Neural cell (in vitro differentiated cells): ENCODE results near the gene LRBA. TPM values are rescaled to one million over a fixed set of nuclear protein-coding genes. Genes with fewer than 3 reads are reported as not detected.

ENCODE experiments used
- H2AFZ ChIP-seq: fragments of 200-600, 300-800 bp; sonication (generic), shearing (Covaris generic); 2 replicates; pipeline ENCODE4 v1.6.0; 2014; ENCODE audit warnings: low read depth, mild to moderate bottlenecking, antibody characterized with exemption, low read length, moderate library complexity
- H3F3A ChIP-seq: fragments of 200-600 bp; shearing (Covaris generic); 2 replicates; pipeline ENCODE4 v1.6.1; 2016; ENCODE audit warnings: mild to moderate bottlenecking, moderate library complexity, mixed read lengths, antibody characterized with exemption, low read length; ENCODE audit not compliant: insufficient read depth, poor library complexity, severe bottlenecking
- H3K27ac ChIP-seq: fragments of 200-600, 300-800 bp; sonication (generic), shearing (Covaris generic); 2 replicates; pipeline ENCODE4 v1.5.1; 2014; ENCODE audit warnings: mild to moderate bottlenecking, low read length, moderate library complexity
- H3K27me3 ChIP-seq: fragments of 300-800, 200-600 bp; sonication (generic), shearing (Covaris generic); 2 replicates; pipeline ENCODE4 v1.6.0; 2014; ENCODE audit warnings: mild to moderate bottlenecking, low read depth, low read length, moderate library complexity; ENCODE audit not compliant: insufficient read depth
- H3K36me3 ChIP-seq: fragments of 300-800, 200-600 bp; sonication (generic), shearing (Covaris generic); 2 replicates; pipeline ENCODE4 v1.5.1; 2014; ENCODE audit warnings: mild to moderate bottlenecking, antibody characterized with exemption, low read length, moderate library complexity; ENCODE audit not compliant: insufficient read depth
- H3K4me2 ChIP-seq: fragments of 300-800, 200-600 bp; sonication (generic), shearing (Covaris generic); 2 replicates; pipeline ENCODE4 v1.6.0; 2014; ENCODE audit warnings: mild to moderate bottlenecking, low read length
- H3K4me3 ChIP-seq: fragments of 300-800, 200-600 bp; sonication (generic), shearing (Covaris generic); 2 replicates; pipeline ENCODE4 v1.5.1; 2014; ENCODE audit warnings: mild to moderate bottlenecking, low read length, moderate library complexity
- H3K79me2 ChIP-seq: fragments of 200-600 bp; shearing (Covaris generic); replicated peaks from 2 replicates; pipeline ENCODE4 v1.6.0; 2014; ENCODE audit warnings: mild to moderate bottlenecking, low read length, moderate library complexity; ENCODE audit not compliant: insufficient read depth
- H3K9ac ChIP-seq: fragments of 300-800, 200-600 bp; sonication (generic), shearing (Covaris generic); 2 replicates; pipeline ENCODE4 v1.6.1; 2016; ENCODE audit warnings: mild to moderate bottlenecking, low read length, mixed read lengths
- H3K9me2 ChIP-seq: fragments of 200-600 bp; shearing (Covaris generic); 2 replicates; pipeline ENCODE4 v1.6.1; 2016; ENCODE audit warnings: mild to moderate bottlenecking, low read length, mixed read lengths; ENCODE audit not compliant: insufficient read depth
- H3K9me3 ChIP-seq: fragments of 200-600, 300-800 bp; sonication (generic), shearing (Covaris generic); 2 replicates; pipeline ENCODE4 v1.6.1; 2016; ENCODE audit warnings: mild to moderate bottlenecking, mixed run types, low read length, moderate library complexity, mixed read lengths
- H4K20me1 ChIP-seq: fragments of 200-600 bp; shearing (Covaris generic); 2 replicates; pipeline ENCODE4 v1.6.1; 2016; ENCODE audit warnings: mild to moderate bottlenecking, mixed run types; ENCODE audit not compliant: insufficient read depth
- EP300 ChIP-seq: fragments of 450-650 bp; conservative IDR thresholded peaks from 2 replicates; pipeline ENCODE4 v1.6.1; 2014; ENCODE audit warnings: antibody characterized with exemption, mild to moderate bottlenecking, moderate library complexity; ENCODE audit not compliant: poor library complexity, severe bottlenecking
- EZH2 ChIP-seq: fragments of 200-600, 300-800 bp; shearing (Covaris generic), sonication (generic); IDR thresholded peaks from 2 replicates; pipeline ENCODE4 v1.6.1; 2014; ENCODE audit warnings: antibody characterized with exemption, low read length, borderline replicate concordance, mild to moderate bottlenecking; ENCODE audit not compliant: insufficient read depth, poor library complexity, severe bottlenecking
- MXI1 ChIP-seq: fragments of 450-650 bp; conservative IDR thresholded peaks from 2 replicates; pipeline ENCODE4 v1.6.1; 2014; ENCODE audit warnings: antibody characterized with exemption, mild to moderate bottlenecking; ENCODE audit not compliant: poor library complexity, severe bottlenecking
- POLR2AphosphoS5 ChIP-seq: IDR thresholded peaks from 2 replicates; pipeline ENCODE4 v1.6.1; 2012
- RAD21 ChIP-seq: fragments of 450-650 bp; conservative IDR thresholded peaks from 2 replicates; pipeline ENCODE4 v1.6.1; 2014; ENCODE audit warnings: antibody characterized with exemption, mild to moderate bottlenecking, moderate library complexity
- SMC3 ChIP-seq: fragments of 450-650 bp; conservative IDR thresholded peaks from 2 replicates; pipeline ENCODE4 v1.6.1; 2014; ENCODE audit warnings: antibody characterized with exemption, mild to moderate bottlenecking, moderate library complexity; ENCODE audit not compliant: poor library complexity
- TAF1 ChIP-seq: IDR thresholded peaks from 2 replicates; pipeline ENCODE4 v1.6.1; 2012; ENCODE audit warnings: low read depth
- polyA plus RNA-seq: library from polyadenylated mRNA; depleted of rRNA; stranded (reverse); fragments of >200 nt; gene quantifications from 2 replicates; pipeline ENCODE4 v1.2.3, GENCODE V29; 2014
- TF ChIP-seq, protein P1 (sequence below): fragments of 450-650 bp; IDR thresholded peaks from 2 replicates; pipeline ENCODE4 v1.5.1; 2014; ENCODE audit warnings: antibody characterized with exemption, mild to moderate bottlenecking, moderate library complexity; ENCODE audit not compliant: poor library complexity, severe bottlenecking
- TF ChIP-seq, protein P2 (sequence below): IDR thresholded peaks from 2 replicates; pipeline ENCODE4 v1.6.1; 2012; ENCODE audit warnings: borderline replicate concordance

LRBA gene
- polyA plus RNA-seq, 1 donor from 2014 or later: 7.1 TPM

DNA sequence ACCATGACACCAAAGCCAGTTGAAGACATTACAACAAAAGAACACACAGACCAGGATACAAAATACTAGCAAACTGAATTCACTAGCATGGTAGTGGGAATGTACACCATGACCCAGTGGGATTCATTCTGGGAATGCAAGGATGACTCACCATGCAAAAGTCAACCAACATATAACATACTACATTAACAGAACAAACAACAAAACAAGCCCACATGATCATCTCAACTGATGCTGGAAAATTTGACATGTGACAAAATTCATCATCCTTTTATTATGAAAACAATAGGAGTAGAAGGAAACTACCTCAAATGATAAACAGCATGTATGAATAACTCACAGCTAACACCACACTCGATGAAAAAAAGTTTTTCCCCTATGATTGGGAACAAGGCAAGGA lies 746.6 kb downstream of the LRBA start:
- H3K9me2 ChIP-seq: no peaks in the 10 kb centered on the region
- H2AFZ ChIP-seq: no peak overlapping the region
- H3K36me3 ChIP-seq: peaks cover 4% of the 10 kb centered on the region
- H3K4me3 ChIP-seq: no peak overlapping the region
- no peak for TF ChIP-seq POLR2AphosphoS5
- TF ChIP-seq MXI1: no peak
- TF ChIP-seq, protein P1, sequence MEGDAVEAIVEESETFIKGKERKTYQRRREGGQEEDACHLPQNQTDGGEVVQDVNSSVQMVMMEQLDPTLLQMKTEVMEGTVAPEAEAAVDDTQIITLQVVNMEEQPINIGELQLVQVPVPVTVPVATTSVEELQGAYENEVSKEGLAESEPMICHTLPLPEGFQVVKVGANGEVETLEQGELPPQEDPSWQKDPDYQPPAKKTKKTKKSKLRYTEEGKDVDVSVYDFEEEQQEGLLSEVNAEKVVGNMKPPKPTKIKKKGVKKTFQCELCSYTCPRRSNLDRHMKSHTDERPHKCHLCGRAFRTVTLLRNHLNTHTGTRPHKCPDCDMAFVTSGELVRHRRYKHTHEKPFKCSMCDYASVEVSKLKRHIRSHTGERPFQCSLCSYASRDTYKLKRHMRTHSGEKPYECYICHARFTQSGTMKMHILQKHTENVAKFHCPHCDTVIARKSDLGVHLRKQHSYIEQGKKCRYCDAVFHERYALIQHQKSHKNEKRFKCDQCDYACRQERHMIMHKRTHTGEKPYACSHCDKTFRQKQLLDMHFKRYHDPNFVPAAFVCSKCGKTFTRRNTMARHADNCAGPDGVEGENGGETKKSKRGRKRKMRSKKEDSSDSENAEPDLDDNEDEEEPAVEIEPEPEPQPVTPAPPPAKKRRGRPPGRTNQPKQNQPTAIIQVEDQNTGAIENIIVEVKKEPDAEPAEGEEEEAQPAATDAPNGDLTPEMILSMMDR: no peak
- TF ChIP-seq EP300: no peak
- no peaks in the 10 kb centered on the region for H3F3A ChIP-seq
- H3K9ac ChIP-seq: no peak overlapping the region
- H3K9me3 ChIP-seq: no peaks in the 10 kb centered on the region
- no peak overlapping the region for H3K4me2 ChIP-seq
- H3K79me2 ChIP-seq: no peaks in the 10 kb centered on the region
- no peak overlapping the region for H3K27ac ChIP-seq
- H3K27me3 ChIP-seq: no peaks in the 10 kb centered on the region
- H4K20me1 ChIP-seq: no peaks in the 10 kb centered on the region

DNA sequence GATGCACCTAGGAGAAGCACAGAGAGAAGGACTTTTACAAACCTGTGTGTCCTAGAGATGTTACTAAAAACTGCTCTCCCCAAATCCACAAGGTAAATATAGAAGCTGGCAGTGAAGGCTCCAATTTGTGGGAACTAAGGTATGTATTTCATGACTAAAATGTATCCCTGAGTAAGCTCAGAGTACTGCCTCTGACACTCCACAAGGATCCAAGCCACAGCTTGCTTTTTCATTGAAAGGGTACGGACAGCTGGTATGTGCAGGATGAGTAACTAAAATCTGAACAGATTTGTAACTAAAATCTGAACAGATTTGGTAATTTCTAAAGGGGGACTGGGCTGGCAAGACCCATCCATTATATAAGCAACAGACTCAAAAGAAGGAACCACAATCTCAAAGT lies 749.3 kb downstream of the LRBA start:
- H3K9ac ChIP-seq: no peak overlapping the region
- H2AFZ ChIP-seq: no peak overlapping the region
- no peaks in the 10 kb centered on the region for H3K9me2 ChIP-seq
- no peak overlapping the region for H3K4me2 ChIP-seq
- no peaks in the 10 kb centered on the region for H3K9me3 ChIP-seq
- H3K79me2 ChIP-seq: no peaks in the 10 kb centered on the region
- peaks cover 4% of the 10 kb centered on the region for H3K36me3 ChIP-seq
- no peaks in the 10 kb centered on the region for H4K20me1 ChIP-seq
- TF ChIP-seq EP300 (no peak), MXI1 (no peak), TAF1 (no peak), EZH2 (no peak), POLR2AphosphoS5 (no peak), RAD21 (no peak), SMC3 (no peak)
- TF ChIP-seq, protein P2, sequence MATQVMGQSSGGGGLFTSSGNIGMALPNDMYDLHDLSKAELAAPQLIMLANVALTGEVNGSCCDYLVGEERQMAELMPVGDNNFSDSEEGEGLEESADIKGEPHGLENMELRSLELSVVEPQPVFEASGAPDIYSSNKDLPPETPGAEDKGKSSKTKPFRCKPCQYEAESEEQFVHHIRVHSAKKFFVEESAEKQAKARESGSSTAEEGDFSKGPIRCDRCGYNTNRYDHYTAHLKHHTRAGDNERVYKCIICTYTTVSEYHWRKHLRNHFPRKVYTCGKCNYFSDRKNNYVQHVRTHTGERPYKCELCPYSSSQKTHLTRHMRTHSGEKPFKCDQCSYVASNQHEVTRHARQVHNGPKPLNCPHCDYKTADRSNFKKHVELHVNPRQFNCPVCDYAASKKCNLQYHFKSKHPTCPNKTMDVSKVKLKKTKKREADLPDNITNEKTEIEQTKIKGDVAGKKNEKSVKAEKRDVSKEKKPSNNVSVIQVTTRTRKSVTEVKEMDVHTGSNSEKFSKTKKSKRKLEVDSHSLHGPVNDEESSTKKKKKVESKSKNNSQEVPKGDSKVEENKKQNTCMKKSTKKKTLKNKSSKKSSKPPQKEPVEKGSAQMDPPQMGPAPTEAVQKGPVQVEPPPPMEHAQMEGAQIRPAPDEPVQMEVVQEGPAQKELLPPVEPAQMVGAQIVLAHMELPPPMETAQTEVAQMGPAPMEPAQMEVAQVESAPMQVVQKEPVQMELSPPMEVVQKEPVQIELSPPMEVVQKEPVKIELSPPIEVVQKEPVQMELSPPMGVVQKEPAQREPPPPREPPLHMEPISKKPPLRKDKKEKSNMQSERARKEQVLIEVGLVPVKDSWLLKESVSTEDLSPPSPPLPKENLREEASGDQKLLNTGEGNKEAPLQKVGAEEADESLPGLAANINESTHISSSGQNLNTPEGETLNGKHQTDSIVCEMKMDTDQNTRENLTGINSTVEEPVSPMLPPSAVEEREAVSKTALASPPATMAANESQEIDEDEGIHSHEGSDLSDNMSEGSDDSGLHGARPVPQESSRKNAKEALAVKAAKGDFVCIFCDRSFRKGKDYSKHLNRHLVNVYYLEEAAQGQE: no peak
- TF ChIP-seq, protein P1: no peak
- H3F3A ChIP-seq: no peaks in the 10 kb centered on the region
- H3K27me3 ChIP-seq: no peaks in the 10 kb centered on the region
- H3K27ac ChIP-seq: no peak overlapping the region
- no peak overlapping the region for H3K4me3 ChIP-seq
